NCI-H82 (cell line): ENCODE data around the gene PRAMEF25.
"Not testable (repeated sequence)": the region's sequence is repeated elsewhere in the genome, so short reads cannot be mapped to it uniquely, and the experiment has no call there.

Experiments used
- DNase-seq: peaks from one replicate; lab custom pipeline; 2025; lab: John Stamatoyannopoulos, UW

Gene PRAMEF25

DNA sequence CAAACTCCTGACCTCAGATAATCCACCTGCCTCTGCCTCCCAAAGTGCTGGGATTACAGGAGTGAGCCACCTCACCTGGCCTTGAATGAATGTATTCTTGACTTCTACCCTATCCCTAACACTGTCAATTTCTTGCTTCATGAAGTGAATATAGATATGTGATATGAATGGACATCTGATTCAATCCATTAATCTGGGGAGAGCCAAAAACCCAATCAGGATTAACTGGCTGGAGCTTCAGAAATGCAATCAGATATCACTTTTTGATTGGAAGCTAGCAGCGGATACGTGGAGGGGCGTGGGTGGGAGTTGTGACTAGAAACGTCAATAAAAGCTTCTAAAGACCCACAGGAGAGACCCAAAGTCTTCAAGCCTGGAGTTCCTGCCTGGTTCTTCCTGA lies at the start of gene PRAMEF25:
PRAMEF25 (plus strand) TSS at position 301 of the 400 bp plus-strand sequence. CDS start 2,920 bp downstream, outside the sequence.
- not testable (repeated sequence) for DNase-seq

- not testable (repeated sequence) for DNase-seq
These were observed 14.1 kb upstream of the PRAMEF25 start, which contains the start of gene PRAMEF27 for GRCh38 chr1:13056475-13056874. PRAMEF27 (minus strand) TSS chr1:13056575; CDS start chr1:13053659, 2,916 bp downstream.

- not testable (repeated sequence) for DNase-seq
These were observed 46.2 kb downstream of the PRAMEF25 start, which contains the start of gene HNRNPCL2 for GRCh38 chr1:13116754-13117153. HNRNPCL2 (minus strand) TSS chr1:13116854; CDS start chr1:13116400, 454 bp downstream.
